GM23338 (cell line): ENCODE results near the gene CCDC60. TPM values are rescaled to one million over a fixed set of nuclear protein-coding genes. Genes with fewer than 3 reads are reported as not detected.
A peak's percentile ranks its signal among the peaks of the same experiment; 100 is the strongest.

ENCODE experiments used
- ATAC-seq: fragments of 200-7000 bp; cut with Tn5 transposase; 3 replicates; pipeline ENCODE4 v1.9.1; 2020
- DNase-seq: peaks from one replicate; pipeline ENCODE4 v3.0.0-alpha.2; 2015; ENCODE audit warnings: low spot score
- H2AFZ ChIP-seq: fragments of 200-600 bp; sonication (generic); 2 replicates; pipeline ENCODE4 v1.8.0; 2016; ENCODE audit warnings: antibody characterized with exemption, mild to moderate bottlenecking, moderate library complexity
- H3F3A ChIP-seq: fragments of 200-600 bp; sonication (generic); replicated peaks from 2 replicates; pipeline ENCODE4 v1.8.0; 2017; ENCODE audit warnings: antibody characterized with exemption, mixed run types, low read depth
- H3K27ac ChIP-seq: fragments of 200-600 bp; sonication (generic); 2 replicates; pipeline ENCODE4 v1.6.1; 2016; ENCODE audit warnings: low read depth
- H3K27me3 ChIP-seq: fragments of 200-600 bp; sonication (generic); 2 replicates; pipeline ENCODE4 v1.8.0; 2016; ENCODE audit warnings: mild to moderate bottlenecking, mixed run types, moderate library complexity; ENCODE audit not compliant: insufficient read depth
- H3K36me3 ChIP-seq: fragments of 200-600 bp; sonication (generic); 2 replicates; pipeline ENCODE4 v1.8.0; 2016; ENCODE audit warnings: mild to moderate bottlenecking; ENCODE audit not compliant: insufficient read depth
- H3K4me1 ChIP-seq: fragments of 200-600 bp; sonication (generic); 2 replicates; pipeline ENCODE4 v1.8.0; 2016; ENCODE audit warnings: mild to moderate bottlenecking, moderate library complexity; ENCODE audit not compliant: insufficient read depth
- H3K4me2 ChIP-seq: fragments of 200-600 bp; sonication (generic); 2 replicates; pipeline ENCODE4 v1.7.1; 2017; ENCODE audit warnings: mixed run types
- H3K4me3 ChIP-seq: fragments of 200-600 bp; sonication (generic); 2 replicates; pipeline ENCODE4 v1.6.1; 2016; ENCODE audit warnings: mixed run types
- H3K79me2 ChIP-seq: fragments of 200-600 bp; sonication (generic); replicated peaks from 2 replicates; pipeline ENCODE4 v1.8.0; 2017; ENCODE audit warnings: mild to moderate bottlenecking; ENCODE audit not compliant: insufficient read depth
- H3K9me2 ChIP-seq: fragments of 200-600 bp; sonication (generic); 2 replicates; pipeline ENCODE4 v1.8.0; 2017; ENCODE audit not compliant: insufficient read depth
- H4K20me1 ChIP-seq: fragments of 200-600 bp; sonication (generic); replicated peaks from 2 replicates; pipeline ENCODE4 v1.8.0; 2017; ENCODE audit warnings: mild to moderate bottlenecking; ENCODE audit not compliant: insufficient read depth
- H3K27ac Mint-ChIP-seq: 2 replicates; pipeline ENCODE4 v1.8.0; 2020; ENCODE audit warnings: inconsistent platforms, mild to moderate bottlenecking, moderate library complexity, mixed read lengths
- H3K27me3 Mint-ChIP-seq: 3 replicates; pipeline ENCODE4 v1.8.0; 2022; ENCODE audit warnings: low read depth, mild to moderate bottlenecking, moderate library complexity, mixed read lengths, inconsistent platforms; ENCODE audit not compliant: insufficient read depth, poor library complexity
- H3K36me3 Mint-ChIP-seq: 3 replicates; pipeline ENCODE4 v1.8.0; 2021; ENCODE audit warnings: low read depth, mild to moderate bottlenecking, inconsistent platforms, moderate library complexity, mixed read lengths
- H3K4me1 Mint-ChIP-seq: 3 replicates; pipeline ENCODE4 v1.8.0; 2020; ENCODE audit warnings: mild to moderate bottlenecking, inconsistent platforms, mixed read lengths
- H3K4me3 Mint-ChIP-seq: 3 replicates; pipeline ENCODE4 v1.8.0; 2021; ENCODE audit warnings: moderate library complexity, mild to moderate bottlenecking, inconsistent platforms, mixed read lengths
- H3K9me3 Mint-ChIP-seq: 3 replicates; pipeline ENCODE4 v1.8.0; 2020; ENCODE audit warnings: moderate library complexity, mild to moderate bottlenecking, inconsistent platforms, mixed read lengths
- ETS1 ChIP-seq: IDR thresholded peaks from 2 replicates; pipeline ENCODE4 v1.6.1; 2016; ENCODE audit warnings: antibody characterized with exemption
- EZH2 ChIP-seq: fragments of 200-600 bp; sonication (generic); IDR thresholded peaks from one replicate; pipeline ENCODE4 v1.8.0; 2017; ENCODE audit warnings: antibody characterized with exemption, mild to moderate bottlenecking, low read depth; ENCODE audit not compliant: unreplicated experiment
- JUNB ChIP-seq: IDR thresholded peaks from one replicate; pipeline ENCODE4 v1.6.1; 2016; ENCODE audit warnings: antibody characterized with exemption; ENCODE audit not compliant: unreplicated experiment
- NANOG ChIP-seq: IDR thresholded peaks from 2 replicates; pipeline ENCODE4 v1.6.1; 2016; ENCODE audit warnings: antibody characterized with exemption, borderline replicate concordance
- STAT1 ChIP-seq: IDR thresholded peaks from one replicate; pipeline ENCODE4 v1.6.1; 2016; ENCODE audit warnings: antibody characterized with exemption; ENCODE audit not compliant: unreplicated experiment
- ZNF331 ChIP-seq: fragments of 250-450 bp; sonication (Bioruptor Pico); IDR thresholded peaks from 2 replicates; pipeline ENCODE4 v1.5.0; 2020; ENCODE audit warnings: low read depth, mild to moderate bottlenecking, moderate library complexity
- ZNF462 ChIP-seq: fragments of 250-450 bp; sonication (Bioruptor Pico); IDR thresholded peaks from 2 replicates; pipeline ENCODE4 v1.5.0; 2020; ENCODE audit warnings: mild to moderate bottlenecking, moderate library complexity
- polyA plus RNA-seq: library from polyadenylated mRNA; unstranded; fragments of >200 nt; fragmentation: Nextera tagmentation; extraction: Ambion mirVana; gene quantifications from 2 replicates; pipeline ENCODE4 v1.2.1, GENCODE V29; 2016
- total RNA-seq: library from RNA; depleted of rRNA; stranded (reverse); fragments of >200 nt; shearing (Covaris generic); gene quantifications from 2 replicates; pipeline ENCODE4 v1.2.3, GENCODE V29; 2014
- TF ChIP-seq, protein P1 (sequence below), 2 experiments: fragments of 200-600 bp in 1 of 2; sonication (generic) in 1 of 2; conservative IDR thresholded peaks; 2 replicates each; pipeline versions ENCODE4 v1.5.1 to v1.6.1; 2016 to 2017; ENCODE audit warnings: antibody characterized with exemption in 2 of 2, low read depth in 2 of 2, mild to moderate bottlenecking in 2 of 2, moderate library complexity in 1 of 2
- TF ChIP-seq, protein P2 (sequence below): IDR thresholded peaks from one replicate; pipeline ENCODE4 v1.6.1; 2018; ENCODE audit warnings: antibody characterized with exemption; ENCODE audit not compliant: unreplicated experiment

Gene CCDC60
- total and polyA plus RNA-seq, 2 experiments from 2014 or later, result 0.53 TPM; not detected in 1

- Histone ChIP-seq H2AFZ (no peak overlapping the region), H3F3A (no peaks in the 10 kb centered on the region), H4K20me1 (no peaks in the 10 kb centered on the region), H3K4me3 (no peak overlapping the region), H3K79me2 (no peaks in the 10 kb centered on the region), H3K4me1 (peaks cover 52% of the 10 kb centered on the region), H3K27ac (no peak overlapping the region), H3K9me2 (0 out of 2 replicates have a peak, but pooled peaks cover 2% of the 10 kb centered on the region), H3K4me2 (0 out of 2 replicates have a peak overlapping the region, but pooled peaks have one; percentile 1), H3K36me3 (no peaks in the 10 kb centered on the region), H3K27me3 (no peaks in the 10 kb centered on the region)
- peaks cover 52% of the 10 kb centered on the region for H3K4me1 Mint-ChIP-seq
- DNase-seq, result no peak
- H3K4me3 Mint-ChIP-seq, result no peak overlapping the region
- ATAC-seq, result no peak
- no peak overlapping the region for H3K27ac Mint-ChIP-seq
- peaks cover 4% of the 10 kb centered on the region for H3K27me3 Mint-ChIP-seq
- TF ChIP-seq STAT1, result no peak
- TF ChIP-seq, protein P1, sequence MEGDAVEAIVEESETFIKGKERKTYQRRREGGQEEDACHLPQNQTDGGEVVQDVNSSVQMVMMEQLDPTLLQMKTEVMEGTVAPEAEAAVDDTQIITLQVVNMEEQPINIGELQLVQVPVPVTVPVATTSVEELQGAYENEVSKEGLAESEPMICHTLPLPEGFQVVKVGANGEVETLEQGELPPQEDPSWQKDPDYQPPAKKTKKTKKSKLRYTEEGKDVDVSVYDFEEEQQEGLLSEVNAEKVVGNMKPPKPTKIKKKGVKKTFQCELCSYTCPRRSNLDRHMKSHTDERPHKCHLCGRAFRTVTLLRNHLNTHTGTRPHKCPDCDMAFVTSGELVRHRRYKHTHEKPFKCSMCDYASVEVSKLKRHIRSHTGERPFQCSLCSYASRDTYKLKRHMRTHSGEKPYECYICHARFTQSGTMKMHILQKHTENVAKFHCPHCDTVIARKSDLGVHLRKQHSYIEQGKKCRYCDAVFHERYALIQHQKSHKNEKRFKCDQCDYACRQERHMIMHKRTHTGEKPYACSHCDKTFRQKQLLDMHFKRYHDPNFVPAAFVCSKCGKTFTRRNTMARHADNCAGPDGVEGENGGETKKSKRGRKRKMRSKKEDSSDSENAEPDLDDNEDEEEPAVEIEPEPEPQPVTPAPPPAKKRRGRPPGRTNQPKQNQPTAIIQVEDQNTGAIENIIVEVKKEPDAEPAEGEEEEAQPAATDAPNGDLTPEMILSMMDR (conservative IDR thresholded peaks at IDR 0.05; ENCODE audit: low read depth in 2 of 2), result no peak
- no peak for TF ChIP-seq NANOG
- TF ChIP-seq, protein P2, sequence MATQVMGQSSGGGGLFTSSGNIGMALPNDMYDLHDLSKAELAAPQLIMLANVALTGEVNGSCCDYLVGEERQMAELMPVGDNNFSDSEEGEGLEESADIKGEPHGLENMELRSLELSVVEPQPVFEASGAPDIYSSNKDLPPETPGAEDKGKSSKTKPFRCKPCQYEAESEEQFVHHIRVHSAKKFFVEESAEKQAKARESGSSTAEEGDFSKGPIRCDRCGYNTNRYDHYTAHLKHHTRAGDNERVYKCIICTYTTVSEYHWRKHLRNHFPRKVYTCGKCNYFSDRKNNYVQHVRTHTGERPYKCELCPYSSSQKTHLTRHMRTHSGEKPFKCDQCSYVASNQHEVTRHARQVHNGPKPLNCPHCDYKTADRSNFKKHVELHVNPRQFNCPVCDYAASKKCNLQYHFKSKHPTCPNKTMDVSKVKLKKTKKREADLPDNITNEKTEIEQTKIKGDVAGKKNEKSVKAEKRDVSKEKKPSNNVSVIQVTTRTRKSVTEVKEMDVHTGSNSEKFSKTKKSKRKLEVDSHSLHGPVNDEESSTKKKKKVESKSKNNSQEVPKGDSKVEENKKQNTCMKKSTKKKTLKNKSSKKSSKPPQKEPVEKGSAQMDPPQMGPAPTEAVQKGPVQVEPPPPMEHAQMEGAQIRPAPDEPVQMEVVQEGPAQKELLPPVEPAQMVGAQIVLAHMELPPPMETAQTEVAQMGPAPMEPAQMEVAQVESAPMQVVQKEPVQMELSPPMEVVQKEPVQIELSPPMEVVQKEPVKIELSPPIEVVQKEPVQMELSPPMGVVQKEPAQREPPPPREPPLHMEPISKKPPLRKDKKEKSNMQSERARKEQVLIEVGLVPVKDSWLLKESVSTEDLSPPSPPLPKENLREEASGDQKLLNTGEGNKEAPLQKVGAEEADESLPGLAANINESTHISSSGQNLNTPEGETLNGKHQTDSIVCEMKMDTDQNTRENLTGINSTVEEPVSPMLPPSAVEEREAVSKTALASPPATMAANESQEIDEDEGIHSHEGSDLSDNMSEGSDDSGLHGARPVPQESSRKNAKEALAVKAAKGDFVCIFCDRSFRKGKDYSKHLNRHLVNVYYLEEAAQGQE, result no peak
- TF ChIP-seq ZNF462 (CRISPR knock-in tag), result no peak
- no peak for TF ChIP-seq EZH2
- no peak for TF ChIP-seq JUNB
- TF ChIP-seq ZNF331, result no peak
- no peak for TF ChIP-seq ETS1
- peaks cover 10% of the 10 kb centered on the region for H3K9me3 Mint-ChIP-seq
- peaks cover 11% of the 10 kb centered on the region; the same call in 2 of the 3 replicates for H3K36me3 Mint-ChIP-seq
Measured at GRCh38 chr12:119365451-119365850, 30.9 kb downstream of the CCDC60 start.
